Epithelial cell of proximal tubule (primary cell): ENCODE results near the gene IP6K1. TPM values are rescaled to one million over a fixed set of nuclear protein-coding genes. Genes with fewer than 3 reads are reported as not detected.

Experiments used
- DNase-seq: peaks from one replicate; pipeline ENCODE4 v3.0.0-alpha.2; 2011; ENCODE audit warnings: low read depth
- H3K4me3 ChIP-seq: 2 replicates; pipeline ENCODE4 v1.5.1; 2011; ENCODE audit warnings: low read depth, mild to moderate bottlenecking, low read length
- total RNA-seq: library from RNA; depleted of rRNA; stranded (reverse); fragments of >200 nt; gene quantifications from 2 replicates; pipeline ENCODE4 v1.2.3, GENCODE V29; 2015
- TF ChIP-seq, protein P1 (sequence below): conservative IDR thresholded peaks from 2 replicates; pipeline ENCODE4 v1.5.1; 2012; ENCODE audit warnings: low read depth, mild to moderate bottlenecking, low read length

IP6K1 gene
- total RNA-seq, 1 donor from 2014 or later: 27.5 TPM

GRCh38 chr3:49712631-49713317 is 73.6 kb downstream of the IP6K1 start:
- no peak for DNase-seq
- TF ChIP-seq, protein P1, sequence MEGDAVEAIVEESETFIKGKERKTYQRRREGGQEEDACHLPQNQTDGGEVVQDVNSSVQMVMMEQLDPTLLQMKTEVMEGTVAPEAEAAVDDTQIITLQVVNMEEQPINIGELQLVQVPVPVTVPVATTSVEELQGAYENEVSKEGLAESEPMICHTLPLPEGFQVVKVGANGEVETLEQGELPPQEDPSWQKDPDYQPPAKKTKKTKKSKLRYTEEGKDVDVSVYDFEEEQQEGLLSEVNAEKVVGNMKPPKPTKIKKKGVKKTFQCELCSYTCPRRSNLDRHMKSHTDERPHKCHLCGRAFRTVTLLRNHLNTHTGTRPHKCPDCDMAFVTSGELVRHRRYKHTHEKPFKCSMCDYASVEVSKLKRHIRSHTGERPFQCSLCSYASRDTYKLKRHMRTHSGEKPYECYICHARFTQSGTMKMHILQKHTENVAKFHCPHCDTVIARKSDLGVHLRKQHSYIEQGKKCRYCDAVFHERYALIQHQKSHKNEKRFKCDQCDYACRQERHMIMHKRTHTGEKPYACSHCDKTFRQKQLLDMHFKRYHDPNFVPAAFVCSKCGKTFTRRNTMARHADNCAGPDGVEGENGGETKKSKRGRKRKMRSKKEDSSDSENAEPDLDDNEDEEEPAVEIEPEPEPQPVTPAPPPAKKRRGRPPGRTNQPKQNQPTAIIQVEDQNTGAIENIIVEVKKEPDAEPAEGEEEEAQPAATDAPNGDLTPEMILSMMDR: no peak
- no peak overlapping the region for H3K4me3 ChIP-seq

- no peak overlapping the region for H3K4me3 ChIP-seq
- TF ChIP-seq, protein P1: no peak
- no peak for DNase-seq
Observed at GRCh38 chr3:49712166-49712565, 74.2 kb downstream of the IP6K1 start.

DNA sequence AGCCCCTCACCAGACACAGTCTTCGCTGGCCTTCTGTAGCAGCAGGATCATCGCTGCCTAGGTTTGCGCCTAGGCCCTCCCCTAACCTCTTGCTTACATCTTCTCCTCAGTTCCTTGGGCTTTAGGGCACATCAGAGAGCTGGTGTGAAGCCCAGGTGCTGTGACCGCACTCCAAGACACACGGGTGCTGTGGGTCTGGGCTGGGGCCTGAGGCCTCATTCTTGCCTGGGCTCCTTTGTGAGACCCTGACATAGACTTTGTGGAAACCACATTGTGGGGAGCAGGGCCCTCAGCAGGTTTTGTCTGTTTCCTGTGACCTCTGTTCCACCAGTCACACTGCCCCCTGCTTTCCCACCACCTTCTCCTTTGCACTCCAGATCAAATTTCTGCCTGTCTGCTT is 74.9 kb downstream of the IP6K1 start:
- H3K4me3 ChIP-seq: no peak overlapping the region
- TF ChIP-seq, protein P1: no peak
- no peak for DNase-seq

DNA sequence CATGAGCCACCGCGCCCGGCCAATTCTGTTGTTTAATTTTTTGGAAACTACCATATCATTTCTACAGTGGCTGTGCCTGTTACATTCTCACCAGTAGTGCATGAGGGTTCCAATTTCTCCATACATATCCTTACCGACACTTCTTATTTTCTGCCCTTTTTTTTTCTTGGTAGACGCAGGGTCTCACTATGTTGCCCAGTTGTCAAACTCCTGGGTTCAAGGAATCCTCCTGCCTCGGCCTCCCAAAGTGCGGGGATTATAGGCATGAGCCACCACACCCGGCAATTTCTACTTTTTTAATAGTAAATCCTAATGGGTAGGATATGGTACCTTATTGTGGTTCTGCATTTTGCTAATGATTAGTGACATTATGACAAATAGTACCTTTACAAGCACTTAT is 76.5 kb downstream of the IP6K1 start:
- DNase-seq: no peak
- no peak overlapping the region for H3K4me3 ChIP-seq
- TF ChIP-seq, protein P1: no peak

DNA sequence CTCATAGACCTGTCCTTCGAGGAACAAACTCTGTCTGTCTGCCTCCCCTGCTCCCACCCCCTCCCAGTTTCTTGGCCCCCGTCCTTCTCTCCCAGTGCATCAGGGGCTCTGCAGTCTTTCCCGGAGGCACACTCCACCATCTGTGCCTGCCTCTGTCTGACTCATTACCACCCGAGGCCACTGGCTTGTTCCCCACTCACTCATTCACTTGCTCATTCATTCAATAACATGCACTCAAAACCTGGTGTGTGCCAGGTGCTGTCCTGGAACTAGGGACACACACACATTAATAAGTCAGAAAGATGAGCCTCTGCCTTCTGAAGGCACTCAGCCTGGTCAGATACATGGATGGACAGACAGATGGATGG is 79.2 kb downstream of the IP6K1 start:
- TF ChIP-seq, protein P1: no peak
- no peak overlapping the region for H3K4me3 ChIP-seq
- DNase-seq: no peak

GRCh38 chr3:49706456-49707112 is 79.8 kb downstream of the IP6K1 start:
- no peak for DNase-seq
- H3K4me3 ChIP-seq: no peak overlapping the region
- TF ChIP-seq, protein P1: no peak
